HEK293 (cell line): ENCODE results near the gene COA8.

Source experiments
- GLIS2 ChIP-seq: fragments of 450-650 bp; formaldehyde crosslinking; IDR thresholded peaks from 2 replicates; pipeline ENCODE4 v1.5.1; 2016; ENCODE audit warnings: missing biosample characterization, missing genetic modification characterization
- KLF10 ChIP-seq: fragments of 450-650 bp; IDR thresholded peaks from 2 replicates; pipeline ENCODE4 v1.5.1; 2018; ENCODE audit warnings: missing biosample characterization, mild to moderate bottlenecking, missing genetic modification characterization
- KLF9 ChIP-seq: fragments of 450-650 bp; formaldehyde crosslinking; IDR thresholded peaks from 2 replicates; pipeline ENCODE4 v1.5.1; 2016; ENCODE audit warnings: missing biosample characterization, missing genetic modification characterization, low read depth
- MYNN ChIP-seq: fragments of 450-650 bp; formaldehyde crosslinking; IDR thresholded peaks from 2 replicates; pipeline ENCODE4 v1.5.1; 2016; ENCODE audit warnings: missing biosample characterization, missing genetic modification characterization, borderline replicate concordance
- PRDM2 ChIP-seq: fragments of 450-650 bp; formaldehyde crosslinking; IDR thresholded peaks from 2 replicates; pipeline ENCODE4 v1.5.1; 2016; ENCODE audit warnings: missing biosample characterization, missing genetic modification characterization, borderline replicate concordance
- SP3 ChIP-seq: fragments of 450-650 bp; formaldehyde crosslinking; IDR thresholded peaks from 2 replicates; pipeline ENCODE4 v1.5.1; 2016; ENCODE audit warnings: missing biosample characterization, missing genetic modification characterization
- ZBTB10 ChIP-seq: fragments of 450-650 bp; formaldehyde crosslinking; IDR thresholded peaks from 2 replicates; pipeline ENCODE4 v1.5.1; 2016; ENCODE audit warnings: missing biosample characterization, missing genetic modification characterization
- ZBTB48 ChIP-seq: fragments of 450-650 bp; formaldehyde crosslinking; IDR thresholded peaks from 2 replicates; pipeline ENCODE4 v1.5.1; 2016; ENCODE audit warnings: missing biosample characterization, missing genetic modification characterization
- ZBTB8A ChIP-seq: fragments of 450-650 bp; formaldehyde crosslinking; IDR thresholded peaks from 2 replicates; pipeline ENCODE4 v1.5.1; 2016; ENCODE audit warnings: missing biosample characterization, missing genetic modification characterization
- ZNF133 ChIP-seq: fragments of 450-650 bp; formaldehyde crosslinking; IDR thresholded peaks from 2 replicates; pipeline ENCODE4 v1.5.1; 2016; ENCODE audit warnings: missing biosample characterization, missing genetic modification characterization
- ZNF140 ChIP-seq: fragments of 450-650 bp; formaldehyde crosslinking; IDR thresholded peaks from 2 replicates; pipeline ENCODE4 v1.5.1; 2016; ENCODE audit warnings: missing biosample characterization, missing genetic modification characterization
- ZNF2 ChIP-seq: fragments of 450-650 bp; formaldehyde crosslinking; IDR thresholded peaks from 2 replicates; pipeline ENCODE4 v1.5.1; 2016; ENCODE audit warnings: missing biosample characterization, missing genetic modification characterization
- ZNF202 ChIP-seq: fragments of 450-650 bp; formaldehyde crosslinking; IDR thresholded peaks from 2 replicates; pipeline ENCODE4 v1.5.1; 2016; ENCODE audit warnings: missing biosample characterization, missing genetic modification characterization, borderline replicate concordance
- ZNF366 ChIP-seq: fragments of 450-650 bp; formaldehyde crosslinking; conservative IDR thresholded peaks from 2 replicates; pipeline ENCODE4 v1.5.1; 2016; ENCODE audit warnings: missing biosample characterization, missing genetic modification characterization
- ZNF398 ChIP-seq: fragments of 450-650 bp; formaldehyde crosslinking; IDR thresholded peaks from 2 replicates; pipeline ENCODE4 v1.5.1; 2017; ENCODE audit warnings: missing biosample characterization, missing genetic modification characterization
- ZNF529 ChIP-seq: fragments of 450-650 bp; formaldehyde crosslinking; IDR thresholded peaks from 2 replicates; pipeline ENCODE4 v1.5.1; 2017; ENCODE audit warnings: missing genetic modification characterization, missing biosample characterization; ENCODE audit not compliant: insufficient replicate concordance
- ZNF530 ChIP-seq: fragments of 450-650 bp; formaldehyde crosslinking; IDR thresholded peaks from 2 replicates; pipeline ENCODE4 v1.5.1; 2016; ENCODE audit warnings: low read depth, missing biosample characterization, missing genetic modification characterization
- ZNF549 ChIP-seq: fragments of 450-650 bp; IDR thresholded peaks from 2 replicates; pipeline ENCODE4 v1.5.1; 2018; ENCODE audit warnings: missing biosample characterization, missing genetic modification characterization, mild to moderate bottlenecking, inconsistent platforms, moderate library complexity
- ZNF560 ChIP-seq: fragments of 450-650 bp; formaldehyde crosslinking; IDR thresholded peaks from 2 replicates; pipeline ENCODE4 v1.5.1; 2017; ENCODE audit warnings: missing biosample characterization, missing genetic modification characterization, borderline replicate concordance
- ZNF596 ChIP-seq: fragments of 450-650 bp; IDR thresholded peaks from 2 replicates; pipeline ENCODE4 v1.5.0; 2018; ENCODE audit warnings: missing biosample characterization, mild to moderate bottlenecking, missing genetic modification characterization, moderate library complexity
- ZNF654 ChIP-seq: fragments of 450-650 bp; formaldehyde crosslinking; IDR thresholded peaks from 2 replicates; pipeline ENCODE4 v1.5.1; 2016; ENCODE audit warnings: low read depth, missing biosample characterization, missing genetic modification characterization
- TF ChIP-seq, protein P1 (sequence below): fragments of 450-650 bp; IDR thresholded peaks from 2 replicates; pipeline ENCODE4 v1.5.1; 2018; ENCODE audit warnings: missing biosample characterization, missing genetic modification characterization
- TF ChIP-seq, protein P2 (sequence below): fragments of 450-650 bp; formaldehyde crosslinking; IDR thresholded peaks from 2 replicates; pipeline ENCODE4 v1.5.1; 2016; ENCODE audit warnings: missing biosample characterization, missing genetic modification characterization

Gene COA8

GRCh38 chr14:103518422-103519042, 44.2 kb upstream of the COA8 start (continued):
- no peak for TF ChIP-seq PRDM2
- no peak for TF ChIP-seq ZNF549
- peak; percentile 99 for TF ChIP-seq ZBTB48 (tag by site-specific recombination)
- no peak for TF ChIP-seq ZNF140
- peak; percentile 82 for TF ChIP-seq GLIS2 (tag by site-specific recombination)
- peak; percentile 6; the same call in 1 of the 2 replicates for TF ChIP-seq SP3 (tag by site-specific recombination)
- TF ChIP-seq KLF9 (tag by site-specific recombination): peak; percentile 36; the same call in 1 of the 2 replicates
- TF ChIP-seq ZNF654 (tag by site-specific recombination): peak; percentile 82
- TF ChIP-seq ZNF560 (tag by site-specific recombination): no peak
- TF ChIP-seq ZNF133 (tag by site-specific recombination): no peak
- no peak for TF ChIP-seq ZNF596 (tag by site-specific recombination)
- TF ChIP-seq ZNF529 (tag by site-specific recombination): no peak
- TF ChIP-seq ZBTB10: peak; percentile 91
- TF ChIP-seq, protein P1, sequence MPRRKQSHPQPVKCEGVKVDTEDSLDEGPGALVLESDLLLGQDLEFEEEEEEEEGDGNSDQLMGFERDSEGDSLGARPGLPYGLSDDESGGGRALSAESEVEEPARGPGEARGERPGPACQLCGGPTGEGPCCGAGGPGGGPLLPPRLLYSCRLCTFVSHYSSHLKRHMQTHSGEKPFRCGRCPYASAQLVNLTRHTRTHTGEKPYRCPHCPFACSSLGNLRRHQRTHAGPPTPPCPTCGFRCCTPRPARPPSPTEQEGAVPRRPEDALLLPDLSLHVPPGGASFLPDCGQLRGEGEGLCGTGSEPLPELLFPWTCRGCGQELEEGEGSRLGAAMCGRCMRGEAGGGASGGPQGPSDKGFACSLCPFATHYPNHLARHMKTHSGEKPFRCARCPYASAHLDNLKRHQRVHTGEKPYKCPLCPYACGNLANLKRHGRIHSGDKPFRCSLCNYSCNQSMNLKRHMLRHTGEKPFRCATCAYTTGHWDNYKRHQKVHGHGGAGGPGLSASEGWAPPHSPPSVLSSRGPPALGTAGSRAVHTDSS (tag by site-specific recombination): 0 out of 2 replicates have a peak, but pooled peaks have one; percentile 27
- no peak for TF ChIP-seq ZNF530 (tag by site-specific recombination)
- no peak for TF ChIP-seq MYNN
- TF ChIP-seq ZNF398 (tag by site-specific recombination): no peak
- peak; percentile 73 for TF ChIP-seq ZNF2 (tag by site-specific recombination)
- no peak for TF ChIP-seq ZNF202 (tag by site-specific recombination)
- peak; percentile 79 for TF ChIP-seq KLF10
- peak; percentile 59 for TF ChIP-seq ZBTB8A
- no peak for TF ChIP-seq ZNF366 (tag by site-specific recombination)
- TF ChIP-seq, protein P2, sequence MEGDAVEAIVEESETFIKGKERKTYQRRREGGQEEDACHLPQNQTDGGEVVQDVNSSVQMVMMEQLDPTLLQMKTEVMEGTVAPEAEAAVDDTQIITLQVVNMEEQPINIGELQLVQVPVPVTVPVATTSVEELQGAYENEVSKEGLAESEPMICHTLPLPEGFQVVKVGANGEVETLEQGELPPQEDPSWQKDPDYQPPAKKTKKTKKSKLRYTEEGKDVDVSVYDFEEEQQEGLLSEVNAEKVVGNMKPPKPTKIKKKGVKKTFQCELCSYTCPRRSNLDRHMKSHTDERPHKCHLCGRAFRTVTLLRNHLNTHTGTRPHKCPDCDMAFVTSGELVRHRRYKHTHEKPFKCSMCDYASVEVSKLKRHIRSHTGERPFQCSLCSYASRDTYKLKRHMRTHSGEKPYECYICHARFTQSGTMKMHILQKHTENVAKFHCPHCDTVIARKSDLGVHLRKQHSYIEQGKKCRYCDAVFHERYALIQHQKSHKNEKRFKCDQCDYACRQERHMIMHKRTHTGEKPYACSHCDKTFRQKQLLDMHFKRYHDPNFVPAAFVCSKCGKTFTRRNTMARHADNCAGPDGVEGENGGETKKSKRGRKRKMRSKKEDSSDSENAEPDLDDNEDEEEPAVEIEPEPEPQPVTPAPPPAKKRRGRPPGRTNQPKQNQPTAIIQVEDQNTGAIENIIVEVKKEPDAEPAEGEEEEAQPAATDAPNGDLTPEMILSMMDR (tag by site-specific recombination): peak; percentile 98
